ENCODE measurements around the gene GAGE13. TPM values are rescaled to one million over a fixed set of nuclear protein-coding genes. Genes with fewer than 3 reads are reported as not detected.

Gene GAGE13, protein sequence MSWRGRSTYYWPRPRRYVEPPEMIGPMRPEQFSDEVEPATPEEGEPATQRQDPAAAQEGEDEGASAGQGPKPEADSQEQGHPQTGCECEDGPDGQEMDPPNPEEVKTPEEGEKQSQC
- not detected in 2 replicates for total RNA-seq

GRCh38 chrX:49331282-49331681 is at the start of gene GAGE13:
GAGE13 (plus strand) TSS chrX:49331582; CDS start chrX:49332738, 1,156 bp downstream.

GRCh38 chrX:49303346-49303745 is 28.0 kb upstream of the GAGE13 start, which contains the start of gene GAGE10:
GAGE10 (plus strand) TSS chrX:49303646; CDS start chrX:49304860, 1,214 bp downstream.

DNA sequence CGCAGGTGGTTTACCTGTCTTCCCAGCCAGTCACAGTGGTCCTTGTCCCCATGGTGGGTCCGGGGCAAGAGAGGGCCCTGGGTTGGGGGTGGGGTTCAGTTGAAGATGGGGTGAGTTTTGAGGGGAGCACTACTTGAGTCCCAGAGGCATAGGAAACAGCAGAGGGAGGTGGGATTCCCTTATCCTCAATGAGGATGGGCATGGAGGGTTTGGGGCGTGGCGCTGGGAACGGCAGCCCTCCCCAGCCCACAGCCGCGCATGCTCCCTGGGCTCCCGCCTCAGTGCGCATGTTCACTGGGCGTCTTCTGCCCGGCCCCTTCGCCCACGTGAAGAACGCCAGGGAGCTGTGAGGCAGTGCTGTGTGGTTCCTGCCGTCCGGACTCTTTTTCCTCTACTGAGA is 9.6 kb upstream of the GAGE13 start, which contains the start of gene GAGE12J:
Gene GAGE12J, plus strand, starts transcription at position 301 of the 400 bp plus-strand sequence. CDS start 1,157 bp downstream, outside the sequence.

Other genes starting within 250 kb of the GAGE13 start
- gene GPKOW, start 207.8 kb upstream of the GAGE13 start, total RNA-seq: 22.9 and 29.0 TPM in 2 replicates
- 2.3 and 2.7 TPM in 2 replicates for gene MAGIX, start 168.8 kb upstream of the GAGE13 start, total RNA-seq
- 17.1 and 24.4 TPM in 2 replicates for gene PLP2, start 159.7 kb upstream of the GAGE13 start, total RNA-seq
- 19.5 and 38.1 TPM in 2 replicates for gene PRICKLE3, start 145.2 kb upstream of the GAGE13 start, total RNA-seq
- under 0.01 TPM in 1 of 2 replicates, not detected in the other for gene SYP, start 131.4 kb upstream of the GAGE13 start, total RNA-seq
- gene CACNA1F, start 98.2 kb upstream of the GAGE13 start, total RNA-seq: under 0.01 and 0.07 TPM in 2 replicates
- gene CCDC22, start 96.1 kb upstream of the GAGE13 start, total RNA-seq: 11.3 and 13.9 TPM in 2 replicates
- gene FOXP3, start 66.9 kb upstream of the GAGE13 start, total RNA-seq: 0.14 TPM in 1 of 2 replicates, not detected in the other
- gene PPP1R3F, start 61.8 kb upstream of the GAGE13 start, total RNA-seq: 4.1 and 9.0 TPM in 2 replicates
- gene GAGE10, start 27.9 kb upstream of the GAGE13 start, total RNA-seq: not detected in 2 replicates
- gene GAGE12J, start 9.5 kb upstream of the GAGE13 start, total RNA-seq: not detected in 2 replicates
- gene GAGE12C, start 200.6 kb downstream of the GAGE13 start, total RNA-seq: not detected in 2 replicates
- not detected in 2 replicates for gene GAGE12D, start 210.2 kb downstream of the GAGE13 start, total RNA-seq
- not detected in 2 replicates for gene GAGE12E, start 219.7 kb downstream of the GAGE13 start, total RNA-seq
- gene GAGE12F, start 229.3 kb downstream of the GAGE13 start, total RNA-seq: not detected in 2 replicates
- not detected in 2 replicates for gene GAGE12G, start 238.8 kb downstream of the GAGE13 start, total RNA-seq
- gene GAGE12H, start 248.4 kb downstream of the GAGE13 start, total RNA-seq: not detected in 2 replicates

All from nasal cavity respiratory epithelium epithelial cell of viscerocranial mucosa (primary cell).